Subcutaneous adipose tissue (tissue), 4 donors: Measurements from ENCODE around the gene CFAP45. TPM values are rescaled to one million over a fixed set of nuclear protein-coding genes. Genes with fewer than 3 reads are reported as not detected.

Experiments used
- total RNA-seq, 4 donors: library from RNA; depleted of rRNA; stranded (reverse); fragments of >200 nt; gene quantifications; one replicate each; pipeline ENCODE4 v1.1.0, GENCODE V29; 2016
- TF ChIP-seq, protein P1 (sequence below): fragments of 450-650 bp; IDR thresholded peaks from one replicate; pipeline ENCODE4 v1.5.1; 2016; ENCODE audit warnings: low read depth, mild to moderate bottlenecking, control low read depth, antibody characterized with exemption, moderate library complexity

Gene CFAP45
- total RNA-seq, 4 donors from 2014 or later = 0.85 to 1.3 TPM; not detected in 2

DNA sequence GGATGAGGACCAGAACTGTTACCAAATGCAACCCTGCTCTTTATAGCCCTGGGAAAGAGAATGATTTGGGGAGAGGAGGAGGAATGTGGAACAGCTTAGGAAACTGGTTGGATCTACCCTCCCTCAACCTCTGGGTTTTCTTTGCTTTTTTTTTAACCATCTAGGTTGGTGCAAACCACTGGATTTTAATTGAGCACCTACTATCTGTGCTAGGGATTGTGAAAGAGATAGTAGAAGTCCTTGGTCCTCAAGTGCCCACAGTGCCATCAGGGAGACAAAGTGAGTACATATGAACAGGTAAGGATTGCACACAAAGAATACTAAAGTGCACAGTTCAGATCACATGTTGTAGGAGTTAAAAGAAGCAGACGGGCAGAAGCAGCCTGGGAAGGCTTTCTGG is 20.7 kb upstream of the CFAP45 start:
- TF ChIP-seq, protein P1, sequence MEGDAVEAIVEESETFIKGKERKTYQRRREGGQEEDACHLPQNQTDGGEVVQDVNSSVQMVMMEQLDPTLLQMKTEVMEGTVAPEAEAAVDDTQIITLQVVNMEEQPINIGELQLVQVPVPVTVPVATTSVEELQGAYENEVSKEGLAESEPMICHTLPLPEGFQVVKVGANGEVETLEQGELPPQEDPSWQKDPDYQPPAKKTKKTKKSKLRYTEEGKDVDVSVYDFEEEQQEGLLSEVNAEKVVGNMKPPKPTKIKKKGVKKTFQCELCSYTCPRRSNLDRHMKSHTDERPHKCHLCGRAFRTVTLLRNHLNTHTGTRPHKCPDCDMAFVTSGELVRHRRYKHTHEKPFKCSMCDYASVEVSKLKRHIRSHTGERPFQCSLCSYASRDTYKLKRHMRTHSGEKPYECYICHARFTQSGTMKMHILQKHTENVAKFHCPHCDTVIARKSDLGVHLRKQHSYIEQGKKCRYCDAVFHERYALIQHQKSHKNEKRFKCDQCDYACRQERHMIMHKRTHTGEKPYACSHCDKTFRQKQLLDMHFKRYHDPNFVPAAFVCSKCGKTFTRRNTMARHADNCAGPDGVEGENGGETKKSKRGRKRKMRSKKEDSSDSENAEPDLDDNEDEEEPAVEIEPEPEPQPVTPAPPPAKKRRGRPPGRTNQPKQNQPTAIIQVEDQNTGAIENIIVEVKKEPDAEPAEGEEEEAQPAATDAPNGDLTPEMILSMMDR = no peak

- TF ChIP-seq, protein P1 = no peak
Measured at GRCh38 chr1:159920202-159920601, 20.2 kb upstream of the CFAP45 start.

DNA sequence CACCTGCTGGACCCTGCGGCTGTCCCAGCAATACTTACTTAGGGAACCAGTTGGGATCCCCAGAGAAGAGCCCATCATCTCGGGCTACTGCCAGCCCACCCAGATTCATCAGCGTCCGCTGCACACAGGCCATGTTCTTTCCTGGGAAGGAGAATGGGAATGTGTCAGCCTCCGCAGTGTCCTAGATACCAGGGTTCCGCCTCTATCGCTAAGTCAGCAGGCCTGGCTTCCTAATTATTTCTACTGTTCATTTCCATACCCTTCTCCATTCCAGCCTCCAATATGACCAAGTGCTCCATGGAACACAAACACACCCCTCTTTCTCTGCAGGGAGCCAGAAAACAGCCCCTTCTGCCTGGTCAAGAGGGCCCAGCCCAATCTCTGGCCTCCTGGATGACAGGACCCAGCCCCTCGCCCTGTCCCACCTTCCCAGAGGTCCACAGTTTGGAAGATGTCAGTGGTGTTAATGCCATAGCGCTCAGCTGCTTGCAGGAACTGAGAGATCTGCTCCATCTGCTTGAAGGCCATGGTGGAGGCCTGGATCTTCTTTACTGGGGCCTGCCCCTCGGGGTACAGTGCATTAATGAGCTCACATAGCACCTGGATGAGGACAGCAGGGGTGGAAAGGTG is 19.4 kb upstream of the CFAP45 start:
- TF ChIP-seq, protein P1 = no peak

DNA sequence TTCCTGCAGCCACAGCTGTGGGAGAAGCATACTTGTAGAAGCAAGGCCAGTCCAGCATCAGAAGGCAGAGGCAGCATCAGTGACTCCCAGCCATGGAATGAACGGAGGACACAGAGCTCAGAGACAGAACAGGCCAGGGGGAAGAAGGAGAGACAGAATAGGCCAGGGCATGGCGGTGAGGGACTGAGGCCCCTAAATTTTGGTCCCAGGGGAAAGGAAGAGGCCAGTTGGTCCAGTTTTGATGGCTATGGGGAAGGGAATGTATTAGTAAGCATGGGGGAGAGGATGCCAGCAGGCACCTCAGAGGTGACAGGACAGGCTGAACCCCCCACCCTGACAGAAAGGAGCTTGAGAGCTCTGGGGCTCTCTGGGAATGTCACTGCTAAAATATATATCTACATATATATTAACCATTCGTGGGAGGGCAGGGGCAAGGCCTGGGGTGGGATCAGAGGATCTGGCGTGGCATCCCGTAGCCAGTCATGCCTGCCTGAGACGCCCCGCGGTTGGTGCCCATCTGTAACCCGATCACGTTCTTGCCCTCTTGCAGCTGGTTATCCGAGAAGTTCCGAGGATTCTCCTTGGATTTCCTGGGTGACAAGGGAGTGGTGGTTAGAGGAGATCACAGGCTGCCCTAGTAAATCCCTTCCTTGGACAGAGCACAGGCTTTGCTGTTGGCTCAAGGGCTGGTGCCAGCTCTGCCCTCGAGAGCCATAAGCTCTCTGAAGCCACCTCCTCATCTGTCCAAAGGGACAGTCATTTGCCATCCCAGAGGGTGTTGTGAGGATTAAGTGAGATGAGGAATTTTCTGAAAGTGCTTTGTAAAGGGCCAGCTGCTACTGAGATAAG is 18.6 kb upstream of the CFAP45 start:
- TF ChIP-seq, protein P1 = no peak

GRCh38 chr1:159917533-159918351 is 17.8 kb upstream of the CFAP45 start:
- TF ChIP-seq, protein P1 = no peak

DNA sequence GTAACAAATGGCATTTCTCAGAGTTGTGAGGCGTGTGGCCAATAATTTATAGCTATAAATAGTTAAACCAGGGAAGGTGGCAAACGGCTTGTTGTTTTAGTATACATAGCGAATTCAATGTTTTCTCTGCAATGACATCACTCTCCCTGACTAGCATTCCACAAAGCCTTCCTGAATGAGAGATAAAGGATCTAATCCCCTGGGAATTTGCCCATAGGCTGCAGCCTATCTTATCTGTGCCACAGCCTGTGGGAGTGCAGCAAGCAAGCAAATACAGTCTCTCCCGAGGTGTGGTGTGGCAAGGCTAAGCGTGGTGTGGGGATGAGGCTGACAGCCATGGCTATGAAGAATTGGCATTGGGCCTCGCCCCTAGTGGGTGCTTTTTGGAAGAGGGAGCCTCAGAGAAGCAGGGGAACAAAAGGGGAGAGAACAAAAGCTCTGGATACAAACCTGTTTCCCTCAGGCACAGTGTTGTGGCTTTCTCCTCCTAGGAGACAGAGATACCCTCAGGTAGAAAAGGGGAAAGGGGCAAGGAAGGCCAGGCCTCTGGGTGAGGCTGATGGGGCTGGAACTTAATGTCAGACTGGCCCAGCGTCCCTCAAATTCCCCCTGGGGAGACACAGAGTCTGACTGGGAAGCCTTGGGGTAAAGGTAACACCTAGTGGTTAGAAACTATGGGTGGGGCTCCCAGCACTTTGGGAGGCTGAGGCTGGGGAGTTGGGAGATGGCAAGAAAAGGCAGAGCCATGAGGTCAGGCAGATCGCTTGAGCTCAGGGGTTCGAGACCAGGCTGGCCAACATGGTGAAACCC is 16.5 kb upstream of the CFAP45 start:
- TF ChIP-seq, protein P1 = no peak
